CD4-positive, alpha-beta memory T cell (primary cell): ENCODE data around the gene WDTC1. TPM values are rescaled to one million over a fixed set of nuclear protein-coding genes. Genes with fewer than 3 reads are reported as not detected.
A peak's percentile ranks its signal among the peaks of the same experiment; 100 is the strongest.
"Not testable (repeated sequence)": the region's sequence is repeated elsewhere in the genome, so short reads cannot be mapped to it uniquely, and the experiment has no call there.

Experiments
- CTCF ChIA-PET: fragments of 350-600 bp; sonication (Branson Sonifier 250); formaldehyde crosslinking; loops from one replicate; lab custom pipeline; 2021; ENCODE audit warnings: inconsistent platforms; ENCODE audit not compliant: partially characterized antibody; lab: Charles Lee
- POLR2A ChIA-PET: fragments of 350-600 bp; sonication (Branson Sonifier 250); formaldehyde crosslinking; loops from one replicate; lab custom pipeline; 2021; ENCODE audit not compliant: partially characterized antibody; lab: Charles Lee
- DNase-seq, 5 donors: peaks; one replicate each; pipeline versions ENCODE4 v3.0.0 to v3.0.0-alpha.2; 2020 to 2022; ENCODE audit warnings: mixed read lengths in 1 of 5
- H3K27ac ChIP-seq: one replicate; pipeline ENCODE4 v1.7.0; 2013; ENCODE audit warnings: low read depth, low read length
- H3K27me3 ChIP-seq: 2 replicates; pipeline ENCODE4 v1.7.0; 2013; ENCODE audit warnings: mild to moderate bottlenecking, low read length, moderate library complexity; ENCODE audit not compliant: insufficient read depth
- H3K36me3 ChIP-seq: 2 replicates; pipeline ENCODE4 v1.7.0; 2013; ENCODE audit warnings: mild to moderate bottlenecking, low read length, moderate library complexity; ENCODE audit not compliant: insufficient read depth
- H3K4me1 ChIP-seq: 2 replicates; pipeline ENCODE4 v1.7.0; 2013; ENCODE audit warnings: mild to moderate bottlenecking, low read length, moderate library complexity; ENCODE audit not compliant: insufficient read depth
- H3K4me3 ChIP-seq, 2 donors: one replicate each; pipeline ENCODE4 v1.7.0; 2013; ENCODE audit warnings: low read length in 2 of 2, mild to moderate bottlenecking in 1 of 2
- H3K9me3 ChIP-seq, 2 donors: one replicate each; pipeline ENCODE4 v1.7.0; 2013; ENCODE audit warnings: low read length in 2 of 2, control low read depth in 1 of 2; ENCODE audit not compliant: control insufficient read depth in 1 of 2
- H3K27ac Mint-ChIP-seq, 7 donors: one replicate each; pipeline ENCODE4 v1.8.0; 2020 to 2021; ENCODE audit warnings: mixed read lengths in 7 of 7, mild to moderate bottlenecking in 6 of 7, inconsistent platforms in 3 of 7, moderate library complexity in 3 of 7
- H3K27me3 Mint-ChIP-seq, 2 donors: one replicate each; pipeline ENCODE4 v1.8.0; 2020 to 2021; ENCODE audit warnings: mixed read lengths in 2 of 2
- H3K36me3 Mint-ChIP-seq, 2 donors: one replicate each; pipeline ENCODE4 v1.8.0; 2020 to 2021; ENCODE audit warnings: mixed read lengths in 2 of 2, inconsistent platforms in 1 of 2, mild to moderate bottlenecking in 1 of 2
- H3K4me1 Mint-ChIP-seq, 4 donors: one replicate each; pipeline ENCODE4 v1.8.0; 2020 to 2021; ENCODE audit warnings: mixed read lengths in 4 of 4, mild to moderate bottlenecking in 1 of 4
- H3K4me3 Mint-ChIP-seq, 8 donors: one replicate each; pipeline ENCODE4 v1.8.0; 2020 to 2021; ENCODE audit warnings: mixed read lengths in 8 of 8, mild to moderate bottlenecking in 7 of 8, moderate library complexity in 6 of 8, inconsistent platforms in 3 of 8
- H3K9me3 Mint-ChIP-seq, 8 donors: one replicate each; pipeline ENCODE4 v1.8.0; 2020 to 2021; ENCODE audit warnings: mixed read lengths in 8 of 8, mild to moderate bottlenecking in 5 of 8, inconsistent platforms in 3 of 8, moderate library complexity in 1 of 8
- intact Hi-C: fragments of 100-400 bp; cut with micrococcal nuclease; formaldehyde crosslinking; loops from one replicate; pipeline ENCODE4 v1.15.1; 2023
- polyA plus RNA-seq, 2 donors: library from polyadenylated mRNA; unstranded; fragments of 300-500 nt; fragmentation: Illumina TruSeq; gene quantifications; one replicate each; pipeline ENCODE4 v1.2.3, GENCODE V29; 2021
- total RNA-seq, 2 experiments: library from RNA; stranded (reverse); gene quantifications; one replicate each; pipeline ENCODE4 v1.2.3, GENCODE V29; 2021

The WDTC1 gene
- total and polyA plus RNA-seq, 4 experiments from 2014 or later, result 1.1 to 54.5 (median 29.9) TPM

DNA sequence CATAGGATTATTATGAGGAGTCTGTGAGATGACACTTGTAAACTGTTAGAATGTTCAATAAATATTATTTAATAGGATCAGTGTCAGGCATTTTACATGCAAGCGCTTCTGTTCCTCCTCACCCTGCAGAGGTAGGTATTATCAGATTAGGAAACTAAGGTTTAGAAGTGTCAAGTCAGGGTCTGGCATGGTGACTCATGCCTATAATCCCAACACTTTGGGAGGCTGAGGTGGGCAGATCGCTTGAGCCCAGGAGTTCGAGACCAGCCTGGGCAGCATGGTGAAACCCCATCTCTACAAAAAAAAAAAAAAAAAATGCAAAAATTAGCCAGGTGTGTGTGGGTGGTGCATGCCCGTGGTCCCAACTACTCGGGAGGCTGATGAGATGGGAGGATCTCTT is 9.2 kb downstream of the WDTC1 start:
- H3K27ac ChIP-seq, H3K4me3 Mint-ChIP-seq, H3K27ac Mint-ChIP-seq, intact Hi-C loops, H3K27me3 ChIP-seq, H3K4me1 ChIP-seq, H3K36me3 ChIP-seq, POLR2A ChIA-PET, H3K4me3 ChIP-seq, DNase-seq, H3K9me3 ChIP-seq, H3K9me3 Mint-ChIP-seq, H3K27me3 Mint-ChIP-seq: not testable (repeated sequence)
- CTCF ChIA-PET, result interaction anchor here (1.5 kb wide), 1 partner anchor 46 kb away, joined by 4 read pairs; no protein-coding TSS in a partner anchor
- Mint-ChIP-seq H3K4me1 (peaks cover 0 to 17% (median 8%) of the 10 kb centered on the region in 4 donors), H3K36me3 (peaks cover 15 to 22% of the 10 kb centered on the region in 2 donors)

DNA sequence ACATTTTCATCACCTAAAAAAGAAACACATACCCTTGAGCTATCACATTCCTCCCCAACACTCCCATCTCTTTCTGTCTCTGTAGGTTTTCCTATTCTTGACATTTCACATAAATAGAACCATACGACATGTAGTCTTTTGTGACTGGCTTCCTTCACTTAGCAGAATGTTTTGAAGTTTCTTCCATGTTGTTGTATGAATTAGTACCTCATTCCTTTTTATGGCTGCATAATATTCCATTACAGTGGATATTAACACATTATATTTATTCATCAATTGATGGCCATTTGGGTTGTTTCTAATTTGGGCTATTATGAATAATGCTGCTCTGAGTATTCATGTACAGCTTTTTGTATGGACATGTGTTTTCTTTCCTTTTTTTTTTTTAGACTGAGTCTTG is 11.8 kb downstream of the WDTC1 start:
- POLR2A ChIA-PET, result no interaction called here
- no peak overlapping the region for H3K27ac Mint-ChIP-seq
- intact Hi-C loops, result no loop called here

GRCh38 chr1:27253596-27253995 is 19.2 kb downstream of the WDTC1 start:
- no peaks in the 10 kb centered on the region for H3K9me3 Mint-ChIP-seq
- Histone ChIP-seq H3K36me3 (no peaks in the 10 kb centered on the region), H3K4me1 (peaks cover 19% of the 10 kb centered on the region), H3K4me3 (no peak overlapping the region), H3K27ac (no peak overlapping the region), H3K9me3 (no peaks in the 10 kb centered on the region), H3K27me3 (no peaks in the 10 kb centered on the region)
- H3K4me1 Mint-ChIP-seq, result peaks cover 27 to 50% (median 37%) of the 10 kb centered on the region in 4 donors
- H3K4me3 Mint-ChIP-seq, result peak overlapping the region in 4 of 8 donors; percentile 43 to 73 (median 62)
- peak overlapping the region in 1 of 7 donors; percentile 53 for H3K27ac Mint-ChIP-seq
- H3K36me3 Mint-ChIP-seq, result peaks cover 4 to 10% of the 10 kb centered on the region in 2 donors
- DNase-seq, result no peak
- ChIA-PET POLR2A (no interaction called here), CTCF (interaction anchor here (1.0 kb wide), 1 partner anchor 12 kb away, joined by 3 read pairs; no protein-coding TSS in a partner anchor)
- intact Hi-C loops, result no loop called here
- no peaks in the 10 kb centered on the region for H3K27me3 Mint-ChIP-seq

More for the DNA sequence above, 11.8 kb downstream of the WDTC1 start:
- Histone ChIP-seq H3K9me3 (no peaks in the 10 kb centered on the region), H3K27me3 (no peaks in the 10 kb centered on the region), H3K36me3 (peaks cover 3% of the 10 kb centered on the region), H3K4me3 (no peak overlapping the region), H3K27ac (no peak overlapping the region), H3K4me1 (no peaks in the 10 kb centered on the region)
- CTCF ChIA-PET, result no interaction called here
- H3K9me3 Mint-ChIP-seq, result no peaks in the 10 kb centered on the region
- no peak for DNase-seq
- H3K4me1 Mint-ChIP-seq, result peaks cover 0 to 17% (median 12%) of the 10 kb centered on the region in 4 donors
- no peaks in the 10 kb centered on the region for H3K27me3 Mint-ChIP-seq
- no peak overlapping the region for H3K4me3 Mint-ChIP-seq
- H3K36me3 Mint-ChIP-seq, result peaks cover 15 to 22% of the 10 kb centered on the region in 2 donors

DNA sequence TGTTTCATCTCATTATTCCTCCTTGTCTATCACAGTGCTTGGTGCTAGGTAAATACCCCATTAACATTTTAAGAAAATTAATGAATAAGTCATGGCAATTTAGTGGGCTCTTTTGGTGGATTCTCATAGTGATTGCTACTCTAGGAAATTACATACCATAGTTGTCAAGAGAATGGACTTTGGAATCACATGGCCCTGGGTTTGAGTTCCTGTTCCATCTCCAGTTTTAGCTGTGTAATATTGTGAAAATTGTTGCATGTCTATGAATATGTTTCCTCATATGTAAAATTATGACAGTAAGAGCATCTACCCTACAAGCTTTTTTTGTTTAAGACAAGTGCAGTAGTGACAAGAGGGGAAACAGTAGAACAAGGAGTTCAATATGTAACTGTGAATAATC is 20.7 kb downstream of the WDTC1 start:
- Mint-ChIP-seq H3K4me1 (peaks cover 25 to 53% (median 38%) of the 10 kb centered on the region in 4 donors), H3K4me3 (peak overlapping the region in 2 of 8 donors; percentile 23 to 26), H3K27ac (peak overlapping the region in 3 of 7 donors; percentile 0 to 57 (median 55)), H3K27me3 (no peaks in the 10 kb centered on the region), H3K36me3 (peaks cover 4 to 12% of the 10 kb centered on the region in 2 donors), H3K9me3 (no peaks in the 10 kb centered on the region)
- H3K27me3 ChIP-seq, result no peaks in the 10 kb centered on the region
- H3K9me3 ChIP-seq, result no peaks in the 10 kb centered on the region
- intact Hi-C loops, result no loop called here
- no peak overlapping the region for H3K4me3 ChIP-seq
- no peak for DNase-seq
- no peaks in the 10 kb centered on the region for H3K36me3 ChIP-seq
- no peak overlapping the region for H3K27ac ChIP-seq
- CTCF ChIA-PET, result interaction anchor here (0.7 kb wide), 1 partner anchor 11 kb away, joined by 3 read pairs; no protein-coding TSS in a partner anchor
- POLR2A ChIA-PET, result interaction anchor here (1.1 kb wide), 1 partner anchor 9 kb away, joined by 3 read pairs; no protein-coding TSS in a partner anchor
- peaks cover 21% of the 10 kb centered on the region for H3K4me1 ChIP-seq

- Histone ChIP-seq H3K4me1 (peaks cover 21% of the 10 kb centered on the region), H3K27ac (no peak overlapping the region), H3K27me3 (no peaks in the 10 kb centered on the region), H3K4me3 (no peak overlapping the region), H3K36me3 (peaks cover 8% of the 10 kb centered on the region), H3K9me3 (no peaks in the 10 kb centered on the region)
- no peak for DNase-seq
- ChIA-PET CTCF (interaction anchor here (1.4 kb wide), 1 partner anchor 146 kb away, joined by 3 read pairs; no protein-coding TSS in a partner anchor), POLR2A (no interaction called here)
- intact Hi-C loops, result no loop called here
- Mint-ChIP-seq H3K4me3 (no peak overlapping the region), H3K27ac (no peak overlapping the region), H3K4me1 (peaks cover 22 to 50% (median 36%) of the 10 kb centered on the region in 4 donors), H3K27me3 (no peaks in the 10 kb centered on the region), H3K9me3 (no peaks in the 10 kb centered on the region), H3K36me3 (peaks cover 16 to 26% of the 10 kb centered on the region in 2 donors)
Observed at GRCh38 chr1:27257155-27257554, 22.7 kb downstream of the WDTC1 start.

- H3K9me3 Mint-ChIP-seq, result no peaks in the 10 kb centered on the region
- H3K27me3 Mint-ChIP-seq, result no peaks in the 10 kb centered on the region
- H3K27ac Mint-ChIP-seq, result peak overlapping the region in 6 of 7 donors; percentile 40 to 85 (median 67)
- DNase-seq, result peak in 2 of 5 donors; percentile 5 to 11
- no peaks in the 10 kb centered on the region for H3K27me3 ChIP-seq
- peaks cover 8% of the 10 kb centered on the region for H3K4me1 ChIP-seq
- no peaks in the 10 kb centered on the region for H3K9me3 ChIP-seq
- intact Hi-C loops, result no loop called here
- no peak overlapping the region for H3K4me3 ChIP-seq
- no peak overlapping the region for H3K27ac ChIP-seq
- H3K4me3 Mint-ChIP-seq, result peak overlapping the region in 4 of 8 donors; percentile 5 to 56 (median 46)
- H3K4me1 Mint-ChIP-seq, result peaks cover 14 to 37% (median 27%) of the 10 kb centered on the region in 4 donors
- H3K36me3 ChIP-seq, result peaks cover 8% of the 10 kb centered on the region
- peaks cover 21 to 33% of the 10 kb centered on the region in 2 donors for H3K36me3 Mint-ChIP-seq
- POLR2A ChIA-PET, result interaction anchor here (0.7 kb wide), 1 partner anchor 146 kb away, joined by 4 read pairs; no protein-coding TSS in a partner anchor
- CTCF ChIA-PET, result interaction anchor here (0.8 to 3.8 kb wide), 5 partner anchors 25 to 161 kb away, joined by 3 to 12 read pairs (median 3); no protein-coding TSS in a partner anchor
Observed at GRCh38 chr1:27258598-27258997, 24.2 kb downstream of the WDTC1 start.

- Mint-ChIP-seq H3K27ac (no peak overlapping the region), H3K36me3 (peaks cover 24 to 31% of the 10 kb centered on the region in 2 donors), H3K9me3 (no peaks in the 10 kb centered on the region), H3K4me3 (no peak overlapping the region), H3K27me3 (no peaks in the 10 kb centered on the region), H3K4me1 (peaks cover 0 to 2% (median 0%) of the 10 kb centered on the region in 4 donors)
- no peak overlapping the region for H3K4me3 ChIP-seq
- intact Hi-C loops, result no loop called here
- no peak overlapping the region for H3K27ac ChIP-seq
- ChIA-PET CTCF (interaction anchor here (0.6 to 1.6 kb wide), 9 partner anchors 12 to 174 kb away, joined by 3 to 11 read pairs (median 4); no protein-coding TSS in a partner anchor), POLR2A (no interaction called here)
- H3K9me3 ChIP-seq, result no peaks in the 10 kb centered on the region
- no peak for DNase-seq
- no peaks in the 10 kb centered on the region for H3K4me1 ChIP-seq
- peaks cover 8% of the 10 kb centered on the region for H3K36me3 ChIP-seq
- no peaks in the 10 kb centered on the region for H3K27me3 ChIP-seq
Observed at GRCh38 chr1:27267153-27267552, 32.7 kb downstream of the WDTC1 start.
